Measurements from ENCODE around the gene GUK1.

Gene GUK1

DNA sequence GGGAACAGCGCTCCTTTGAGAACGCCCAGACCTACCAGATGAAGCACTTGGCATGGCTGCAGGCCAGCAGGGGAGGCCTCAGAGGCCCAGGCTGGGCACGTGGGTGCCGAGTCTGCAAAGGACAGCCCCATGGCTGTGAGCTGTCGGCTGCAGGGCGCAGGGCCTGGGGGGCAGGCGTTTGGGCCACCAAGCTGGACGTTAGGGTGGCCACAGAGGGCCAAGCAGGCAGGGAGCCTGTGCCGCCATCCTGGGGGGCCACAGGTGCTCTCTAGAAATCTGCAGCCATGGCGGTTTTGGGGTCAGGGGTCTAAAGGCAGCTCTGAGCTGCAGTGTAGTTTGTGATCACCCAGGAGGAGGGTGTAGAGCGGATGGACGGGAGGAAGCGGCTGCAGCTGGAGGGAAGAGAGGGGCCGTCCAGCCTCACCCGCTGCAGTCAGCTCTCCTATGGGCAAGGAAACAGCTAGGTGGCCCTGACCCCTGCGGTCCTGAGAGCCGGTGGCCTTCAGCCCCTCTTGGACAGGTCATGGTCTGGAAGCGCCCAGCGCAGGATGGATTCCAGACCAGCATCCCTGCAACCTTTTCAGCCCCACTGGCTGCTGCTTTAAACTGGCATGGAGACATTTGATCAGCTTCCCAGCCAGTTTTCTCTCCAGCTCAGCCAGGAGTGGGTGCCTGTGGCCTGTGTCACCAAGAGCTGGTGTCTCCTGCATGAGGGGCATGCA lies 36.5 kb downstream of the GUK1 start:
- Histone ChIP-seq H3K27me3 (ENCODE audit: insufficient read depth, insufficient read length) (no peaks in the 10 kb centered on the region), H3K36me3 (ENCODE audit: insufficient read depth, insufficient read length, low read length) (peaks cover 13% of the 10 kb centered on the region), H3K4me1 (ENCODE audit: insufficient read depth, insufficient read length) (peaks cover 8% of the 10 kb centered on the region), H3K9me3 (ENCODE audit: insufficient read depth, low read length) (no peaks in the 10 kb centered on the region), H3K4me3 (ENCODE audit: insufficient read length, low read depth) (no peak overlapping the region), H3K9ac (ENCODE audit: insufficient read length, low read depth) (peak overlapping the region; percentile 37)
- no peak for TF ChIP-seq YY1 (IDR thresholded peaks at IDR 0.05; ENCODE audit: insufficient read depth, insufficient read length)
- no peak for TF ChIP-seq SUZ12 (IDR thresholded peaks at IDR 0.05; ENCODE audit: extremely low read depth, insufficient read depth, insufficient read length)
- no peak for TF ChIP-seq ZNF274 (IDR thresholded peaks at IDR 0.05; ENCODE audit: low read depth, low read length)
- no peak for DNase-seq (ENCODE audit: low read depth, low spot score)

DNA sequence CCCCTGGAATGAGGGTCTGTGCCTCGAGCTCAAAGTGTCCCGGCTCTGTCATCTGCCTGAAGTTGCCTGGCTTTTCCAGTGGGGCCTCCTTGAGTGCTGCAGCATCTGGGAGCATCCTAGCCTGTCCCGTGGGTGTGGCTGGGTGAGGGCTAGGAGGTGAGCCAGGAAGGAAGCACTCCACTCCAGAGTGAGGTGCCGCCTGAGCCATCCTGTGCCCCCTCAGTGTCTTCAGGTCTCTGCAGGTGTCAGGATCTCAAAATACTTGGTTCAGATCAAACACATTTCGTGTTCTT lies 37.0 kb downstream of the GUK1 start:
- peaks cover 13% of the 10 kb centered on the region for H3K36me3 ChIP-seq (ENCODE audit: insufficient read depth, insufficient read length, low read length)
- H3K4me1 ChIP-seq (ENCODE audit: insufficient read depth, insufficient read length) = peaks cover 8% of the 10 kb centered on the region
- TF ChIP-seq SUZ12 (IDR thresholded peaks at IDR 0.05; ENCODE audit: extremely low read depth, insufficient read depth, insufficient read length) = no peak
- no peaks in the 10 kb centered on the region for H3K27me3 ChIP-seq (ENCODE audit: insufficient read depth, insufficient read length)
- no peak overlapping the region for H3K4me3 ChIP-seq (ENCODE audit: insufficient read length, low read depth)
- no peaks in the 10 kb centered on the region for H3K9me3 ChIP-seq (ENCODE audit: insufficient read depth, low read length)
- DNase-seq (ENCODE audit: low read depth, low spot score) = no peak
- peak overlapping the region; percentile 37 for H3K9ac ChIP-seq (ENCODE audit: insufficient read length, low read depth)

DNA sequence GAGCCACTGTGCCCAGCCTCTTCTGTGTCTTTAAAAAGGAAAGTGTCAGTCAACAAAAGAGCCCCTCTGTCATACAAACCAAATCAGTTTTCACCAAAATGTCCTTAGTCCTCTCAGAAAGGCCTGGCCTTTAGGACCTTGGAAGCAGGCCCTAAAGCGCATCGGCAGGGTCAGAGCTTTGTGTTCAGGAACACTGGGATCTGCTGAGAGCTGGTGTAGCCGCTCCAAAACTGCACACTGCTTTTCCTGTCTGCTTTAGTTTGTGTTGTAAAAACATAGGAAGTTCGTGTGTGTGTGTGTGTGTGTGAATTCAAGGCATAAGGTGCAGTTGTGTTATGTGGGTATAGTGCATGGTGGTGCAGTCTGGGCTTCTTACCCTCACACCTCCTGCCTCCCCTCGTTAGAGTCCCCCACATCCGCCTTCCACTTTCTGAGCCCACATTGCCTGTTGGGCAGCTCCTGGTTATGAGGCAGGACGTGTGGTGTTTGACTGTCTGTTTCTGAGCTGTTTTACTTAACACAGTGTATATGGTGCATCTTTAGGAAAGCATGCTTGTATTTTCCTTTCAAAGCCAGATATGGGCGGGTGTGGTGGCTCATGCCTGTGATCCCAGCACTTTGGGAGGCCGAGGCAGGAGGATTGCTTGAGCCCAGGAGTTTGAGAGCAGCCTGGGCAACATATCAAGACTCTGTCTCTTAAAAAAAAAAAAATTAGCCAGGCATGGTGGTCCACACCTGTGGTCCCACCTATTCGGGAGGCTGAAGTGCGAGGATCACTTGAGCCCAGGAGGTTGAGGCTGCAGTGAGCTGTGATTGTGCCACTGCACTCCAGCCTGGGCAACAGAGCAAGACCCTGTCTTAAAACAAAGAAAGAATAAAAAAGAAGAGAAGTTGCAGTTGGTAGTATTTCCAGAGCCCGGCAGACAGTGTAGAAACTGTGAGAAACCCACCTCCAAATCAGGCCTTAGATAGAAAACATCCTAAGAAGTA lies 37.9 kb downstream of the GUK1 start:
- TF ChIP-seq YY1 (IDR thresholded peaks at IDR 0.05; ENCODE audit: insufficient read depth, insufficient read length) = no peak
- TF ChIP-seq ZNF274 (IDR thresholded peaks at IDR 0.05; ENCODE audit: low read depth, low read length) = no peak
- DNase-seq (ENCODE audit: low read depth, low spot score) = no peak
- Histone ChIP-seq H3K4me1 (ENCODE audit: insufficient read depth, insufficient read length) (peaks cover 8% of the 10 kb centered on the region), H3K4me3 (ENCODE audit: insufficient read length, low read depth) (no peak overlapping the region), H3K27me3 (ENCODE audit: insufficient read depth, insufficient read length) (no peaks in the 10 kb centered on the region), H3K36me3 (ENCODE audit: insufficient read depth, insufficient read length, low read length) (peaks cover 13% of the 10 kb centered on the region), H3K9ac (ENCODE audit: insufficient read length, low read depth) (no peak overlapping the region), H3K9me3 (ENCODE audit: insufficient read depth, low read length) (no peaks in the 10 kb centered on the region)

DNA sequence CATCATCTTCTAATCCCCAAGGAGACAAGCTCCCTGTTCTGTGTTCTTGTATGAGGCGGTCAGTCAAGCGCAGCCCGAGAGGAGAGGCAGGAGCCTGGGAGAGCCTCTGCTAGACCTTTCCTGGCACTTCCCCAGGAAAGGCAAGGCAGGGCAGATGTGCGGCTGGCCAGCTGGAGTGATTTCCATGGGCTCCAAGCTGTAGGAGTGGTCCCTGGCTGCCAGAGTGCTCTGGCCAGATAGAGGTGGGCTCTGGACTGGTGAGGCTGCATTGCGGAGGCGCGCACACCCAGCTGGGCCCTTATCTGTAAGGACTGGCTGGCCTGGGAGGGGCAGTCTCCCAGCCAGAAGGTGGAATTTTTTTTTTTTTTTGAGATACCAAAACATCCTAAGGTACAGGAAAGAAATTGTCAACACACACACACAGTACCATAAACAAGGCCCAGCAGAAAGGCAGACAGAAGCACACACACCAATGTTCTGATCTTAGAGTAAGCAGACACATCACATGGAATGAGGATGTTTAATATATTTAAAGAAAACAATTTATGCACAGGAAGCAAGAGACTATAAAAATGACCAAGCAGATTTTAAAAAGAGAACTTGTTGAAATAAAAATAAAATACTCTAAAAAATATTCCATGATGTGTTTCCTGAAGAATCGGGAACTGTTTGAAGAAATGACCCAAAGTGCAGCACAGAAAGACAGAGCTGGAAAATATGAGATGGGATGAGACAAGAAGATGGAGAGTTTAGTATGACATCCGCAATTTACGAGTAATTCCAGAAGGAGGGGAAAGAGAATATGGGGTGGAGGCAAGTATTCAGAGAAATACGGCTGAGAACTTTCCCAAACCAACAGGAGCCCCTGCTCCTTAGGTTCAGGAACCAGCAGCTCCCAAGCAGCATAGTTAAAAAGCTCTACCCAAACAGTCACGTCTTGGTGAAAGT lies 38.9 kb downstream of the GUK1 start:
- H3K36me3 ChIP-seq (ENCODE audit: insufficient read depth, insufficient read length, low read length) = peaks cover 13% of the 10 kb centered on the region
- no peak overlapping the region for H3K9ac ChIP-seq (ENCODE audit: insufficient read length, low read depth)
- no peak for TF ChIP-seq ZNF274 (IDR thresholded peaks at IDR 0.05; ENCODE audit: low read depth, low read length)
- TF ChIP-seq YY1 (IDR thresholded peaks at IDR 0.05; ENCODE audit: insufficient read depth, insufficient read length) = no peak
- no peak for TF ChIP-seq SUZ12 (IDR thresholded peaks at IDR 0.05; ENCODE audit: extremely low read depth, insufficient read depth, insufficient read length)
- H3K4me3 ChIP-seq (ENCODE audit: insufficient read length, low read depth) = no peak overlapping the region
- no peaks in the 10 kb centered on the region for H3K9me3 ChIP-seq (ENCODE audit: insufficient read depth, low read length)
- no peak for DNase-seq (ENCODE audit: low read depth, low spot score)
- no peaks in the 10 kb centered on the region for H3K27me3 ChIP-seq (ENCODE audit: insufficient read depth, insufficient read length)
- H3K4me1 ChIP-seq (ENCODE audit: insufficient read depth, insufficient read length) = peaks cover 2% of the 10 kb centered on the region

DNA sequence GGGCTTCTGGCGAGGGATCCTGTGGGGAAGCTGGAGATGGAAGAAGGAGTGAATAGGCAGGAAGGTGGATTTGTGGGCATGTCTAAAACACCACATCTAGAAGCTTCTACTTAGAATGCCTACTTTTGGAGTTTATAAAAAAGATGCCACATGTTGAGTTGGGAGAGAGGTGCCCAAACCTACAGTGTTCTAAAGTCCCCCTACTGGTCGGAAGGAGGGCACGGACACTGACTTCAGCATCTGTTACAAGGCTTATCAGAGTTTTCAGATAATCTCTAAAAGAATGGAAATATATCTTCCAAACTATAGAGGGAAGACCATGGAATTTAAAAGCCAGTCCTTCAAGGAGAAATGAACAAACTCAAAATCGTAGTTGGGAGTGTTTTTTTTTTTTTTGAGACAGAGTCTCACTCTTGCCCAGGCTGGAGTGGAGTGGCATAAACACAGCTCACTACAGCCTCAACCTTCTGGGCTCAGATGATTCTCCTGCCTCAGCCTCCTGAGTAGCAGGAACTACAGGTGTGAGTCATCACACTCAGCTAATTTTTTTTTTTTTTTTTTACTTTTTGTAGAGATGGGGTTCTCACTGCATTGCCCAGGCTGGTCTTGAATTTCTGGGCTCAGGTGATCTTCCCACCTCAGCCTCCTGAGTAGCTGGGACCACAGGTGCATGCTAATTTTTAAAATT lies 40.3 kb downstream of the GUK1 start:
- H3K36me3 ChIP-seq (ENCODE audit: insufficient read depth, insufficient read length, low read length) = peaks cover 4% of the 10 kb centered on the region
- no peak for DNase-seq (ENCODE audit: low read depth, low spot score)
- H3K4me3 ChIP-seq (ENCODE audit: insufficient read length, low read depth) = no peak overlapping the region
- no peaks in the 10 kb centered on the region for H3K4me1 ChIP-seq (ENCODE audit: insufficient read depth, insufficient read length)
- no peak overlapping the region for H3K9ac ChIP-seq (ENCODE audit: insufficient read length, low read depth)
- TF ChIP-seq YY1 (IDR thresholded peaks at IDR 0.05; ENCODE audit: insufficient read depth, insufficient read length) (no peak), ZNF274 (IDR thresholded peaks at IDR 0.05; ENCODE audit: low read depth, low read length) (no peak), SUZ12 (IDR thresholded peaks at IDR 0.05; ENCODE audit: extremely low read depth, insufficient read depth, insufficient read length) (no peak)
- H3K9me3 ChIP-seq (ENCODE audit: insufficient read depth, low read length) = no peaks in the 10 kb centered on the region
- H3K27me3 ChIP-seq (ENCODE audit: insufficient read depth, insufficient read length) = no peaks in the 10 kb centered on the region

DNA sequence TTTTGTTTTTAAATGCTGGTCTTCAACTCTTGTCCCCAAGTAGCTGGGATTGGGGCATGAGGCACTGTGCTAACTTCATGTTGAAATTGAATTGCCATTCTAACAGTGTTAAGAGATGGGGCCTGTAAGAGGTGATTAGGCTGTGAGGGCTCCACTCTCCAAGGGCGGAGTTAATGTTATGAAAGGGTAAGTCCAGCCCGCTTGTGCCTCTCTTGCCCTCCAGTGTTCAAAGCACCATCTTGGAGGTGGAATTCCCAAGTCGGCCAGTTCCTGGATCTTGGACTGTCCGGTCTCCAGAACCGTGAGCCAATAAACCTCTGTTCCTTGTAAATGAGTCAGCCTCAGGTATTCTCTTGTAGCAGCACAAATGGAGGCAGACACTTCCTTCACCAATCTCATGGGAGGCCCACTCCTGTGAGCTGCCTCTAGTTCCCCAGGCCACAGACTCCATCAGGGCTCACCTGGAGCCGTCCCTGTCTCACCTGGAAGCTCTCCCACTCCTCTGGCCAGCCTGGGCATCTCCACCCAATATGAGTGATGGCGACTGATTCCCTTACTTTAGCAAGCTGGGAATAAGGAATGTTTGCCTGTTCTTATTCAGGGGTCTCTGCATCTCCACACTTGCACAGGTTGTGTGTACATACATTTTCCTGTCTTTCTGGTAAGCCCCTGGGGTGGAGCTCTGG lies 41.0 kb downstream of the GUK1 start:
- TF ChIP-seq ZNF274 (IDR thresholded peaks at IDR 0.05; ENCODE audit: low read depth, low read length) = no peak
- no peak for TF ChIP-seq YY1 (IDR thresholded peaks at IDR 0.05; ENCODE audit: insufficient read depth, insufficient read length)
- TF ChIP-seq SUZ12 (IDR thresholded peaks at IDR 0.05; ENCODE audit: extremely low read depth, insufficient read depth, insufficient read length) = no peak
- no peak for DNase-seq (ENCODE audit: low read depth, low spot score)

More for the DNA sequence above, 41.0 kb downstream of the GUK1 start:
- H3K36me3 ChIP-seq (ENCODE audit: insufficient read depth, insufficient read length, low read length) = no peaks in the 10 kb centered on the region
- peaks cover 3% of the 10 kb centered on the region for H3K4me1 ChIP-seq (ENCODE audit: insufficient read depth, insufficient read length)
- no peaks in the 10 kb centered on the region for H3K9me3 ChIP-seq (ENCODE audit: insufficient read depth, low read length)
- H3K27me3 ChIP-seq (ENCODE audit: insufficient read depth, insufficient read length) = no peaks in the 10 kb centered on the region
- H3K9ac ChIP-seq (ENCODE audit: insufficient read length, low read depth) = no peak overlapping the region
- no peak overlapping the region for H3K4me3 ChIP-seq (ENCODE audit: insufficient read length, low read depth)
